SK-N-SH treated with all-trans-retinoic acid at 6 μM for 48 hours (cell line): ENCODE measurements around the gene TRPM5.

Experiments
- ATAC-seq: fragments of 200-7000 bp; cut with Tn5 transposase; 3 replicates; pipeline ENCODE4 v1.9.1; 2020; ENCODE audit warnings: mild to moderate bottlenecking, moderate library complexity
- ARNTL ChIP-seq: fragments of 450-650 bp; formaldehyde crosslinking; IDR thresholded peaks from 2 replicates; pipeline ENCODE4 v1.5.0; 2020; ENCODE audit warnings: low read depth, mild to moderate bottlenecking, moderate library complexity, borderline replicate concordance
- BACH2 ChIP-seq: fragments of 250-450 bp; sonication (Bioruptor Pico); IDR thresholded peaks from 2 replicates; pipeline ENCODE4 v1.9.0; 2021; ENCODE audit warnings: mild to moderate bottlenecking, borderline replicate concordance
- CREB5 ChIP-seq: fragments of 250-450 bp; sonication (Bioruptor Pico); IDR thresholded peaks from 2 replicates; pipeline ENCODE4 v1.5.1; 2020; ENCODE audit warnings: low read depth, mild to moderate bottlenecking, moderate library complexity
- CSDC2 ChIP-seq: fragments of 250-450 bp; sonication (Bioruptor Pico); IDR thresholded peaks from 2 replicates; pipeline ENCODE4 v1.5.0; 2020; ENCODE audit warnings: mild to moderate bottlenecking, moderate library complexity
- CSRNP3 ChIP-seq: fragments of 250-450 bp; sonication (Bioruptor Pico); IDR thresholded peaks from 2 replicates; pipeline ENCODE4 v1.5.1; 2021; ENCODE audit warnings: mild to moderate bottlenecking, moderate library complexity
- ESRRG ChIP-seq: fragments of 250-450 bp; sonication (Bioruptor Pico); IDR thresholded peaks from 2 replicates; pipeline ENCODE4 v1.6.1; 2021; ENCODE audit warnings: mild to moderate bottlenecking
- GLIS3 ChIP-seq: fragments of 250-450 bp; sonication (Bioruptor Pico); IDR thresholded peaks from 2 replicates; pipeline ENCODE4 v1.5.0; 2020; ENCODE audit warnings: mild to moderate bottlenecking, moderate library complexity
- ISL1 ChIP-seq: fragments of 250-450 bp; sonication (Bioruptor Pico); IDR thresholded peaks from 2 replicates; pipeline ENCODE4 v2.1.2; 2022; ENCODE audit warnings: mild to moderate bottlenecking, moderate library complexity
- OSR1 ChIP-seq: fragments of 250-450 bp; sonication (Bioruptor Pico); IDR thresholded peaks from 2 replicates; pipeline ENCODE4 v1.8.0; 2022; ENCODE audit warnings: moderate library complexity, mild to moderate bottlenecking, inconsistent platforms
- PATZ1 ChIP-seq: fragments of 250-450 bp; sonication (Bioruptor Pico); IDR thresholded peaks from 2 replicates; pipeline ENCODE4 v1.8.0; 2020; ENCODE audit warnings: mild to moderate bottlenecking, moderate library complexity, borderline replicate concordance
- POU6F1 ChIP-seq: fragments of 250-450 bp; sonication (Bioruptor Pico); IDR thresholded peaks from 2 replicates; pipeline ENCODE4 v1.8.0; 2021; ENCODE audit warnings: low read depth, mild to moderate bottlenecking, moderate library complexity, borderline replicate concordance
- PPARA ChIP-seq: fragments of 250-450 bp; sonication (Bioruptor Pico); IDR thresholded peaks from 2 replicates; pipeline ENCODE4 v1.5.0; 2020; ENCODE audit warnings: mild to moderate bottlenecking, borderline replicate concordance
- RARB ChIP-seq: fragments of 250-450 bp; sonication (Bioruptor Pico); IDR thresholded peaks from 2 replicates; pipeline ENCODE4 v1.8.0; 2021; ENCODE audit warnings: mild to moderate bottlenecking, moderate library complexity
- SNAI2 ChIP-seq: fragments of 250-450 bp; sonication (Bioruptor Pico); IDR thresholded peaks from 2 replicates; pipeline ENCODE4 v1.5.0; 2020; ENCODE audit warnings: mild to moderate bottlenecking, moderate library complexity
- TCF4 ChIP-seq: fragments of 250-450 bp; sonication (Bioruptor Pico); IDR thresholded peaks from 2 replicates; pipeline ENCODE4 v1.8.0; 2021; ENCODE audit warnings: mild to moderate bottlenecking, moderate library complexity, borderline replicate concordance
- TOX ChIP-seq: fragments of 250-450 bp; sonication (Bioruptor Pico); IDR thresholded peaks from 2 replicates; pipeline ENCODE4 v1.8.0; 2021; ENCODE audit warnings: mild to moderate bottlenecking, moderate library complexity, borderline replicate concordance
- TSHZ2 ChIP-seq: fragments of 250-450 bp; sonication (Bioruptor Pico); IDR thresholded peaks from 2 replicates; pipeline ENCODE4 v1.5.0; 2020; ENCODE audit warnings: mild to moderate bottlenecking, moderate library complexity
- ZC3H10 ChIP-seq: fragments of 250-450 bp; sonication (Bioruptor Pico); IDR thresholded peaks from 2 replicates; pipeline ENCODE4 v1.5.1; 2021; ENCODE audit warnings: mild to moderate bottlenecking, moderate library complexity
- ZFP3 ChIP-seq: fragments of 250-450 bp; sonication (Bioruptor Pico); IDR thresholded peaks from 2 replicates; pipeline ENCODE4 v1.5.0; 2020; ENCODE audit warnings: mild to moderate bottlenecking, moderate library complexity
- ZFP30 ChIP-seq: fragments of 450-650 bp; formaldehyde crosslinking; IDR thresholded peaks from 2 replicates; pipeline ENCODE4 v1.5.0; 2022; ENCODE audit warnings: mild to moderate bottlenecking, moderate library complexity
- ZNF565 ChIP-seq: fragments of 450-650 bp; formaldehyde crosslinking; conservative IDR thresholded peaks from 2 replicates; pipeline ENCODE4 v1.5.0; 2020; ENCODE audit warnings: low read depth, mild to moderate bottlenecking, moderate library complexity
- ZNF70 ChIP-seq: fragments of 450-650 bp; formaldehyde crosslinking; IDR thresholded peaks from 2 replicates; pipeline ENCODE4 v1.5.0; 2020; ENCODE audit warnings: mild to moderate bottlenecking, moderate library complexity
- ZNF8 ChIP-seq: fragments of 450-650 bp; formaldehyde crosslinking; IDR thresholded peaks from 2 replicates; pipeline ENCODE4 v1.5.0; 2020; ENCODE audit warnings: mild to moderate bottlenecking, moderate library complexity

TRPM5 gene

GRCh38 chr11:2400762-2401435, 43.4 kb downstream of the TRPM5 start:
- no peak for TF ChIP-seq TCF4 (CRISPR knock-in tag)
- TF ChIP-seq GLIS3, result 0 out of 2 replicates have a peak, but pooled peaks have one; percentile 6
- peak; percentile 7 for ATAC-seq

- TF ChIP-seq SNAI2 (CRISPR knock-in tag) (no peak), ZC3H10 (CRISPR knock-in tag) (peak; percentile 10; the same call in 1 of the 2 replicates), TOX (peak; percentile 24; the same call in 1 of the 2 replicates), GLIS3 (no peak), OSR1 (no peak), POU6F1 (CRISPR knock-in tag) (no peak), BACH2 (no peak), ISL1 (no peak), ZNF565 (no peak), CSRNP3 (CRISPR knock-in tag) (no peak; the same call in 1 of the 2 replicates), ESRRG (CRISPR knock-in tag) (no peak), ZFP3 (CRISPR knock-in tag) (peak; percentile 87; the same call in 1 of the 2 replicates), ZFP30 (no peak), TCF4 (CRISPR knock-in tag) (peak; percentile 23; the same call in 1 of the 2 replicates), CSDC2 (CRISPR knock-in tag) (no peak), ZNF70 (CRISPR knock-in tag) (no peak), TSHZ2 (peak; percentile 8; the same call in 1 of the 2 replicates), CREB5 (CRISPR knock-in tag) (no peak), PPARA (CRISPR knock-in tag) (no peak), PATZ1 (CRISPR knock-in tag) (no peak), RARB (no peak), ZNF8 (CRISPR knock-in tag) (no peak), ARNTL (CRISPR knock-in tag) (no peak)
- ATAC-seq, result peak; percentile 90
Measured at GRCh38 chr11:2400069-2400761, 44.1 kb downstream of the TRPM5 start, which contains the start of gene TSSC4. Gene TSSC4 (plus strand): TSS chr11:2400750. CDS start chr11:2402634, 1,884 bp downstream.
